Measurements from ENCODE around the gene TCAF1. TPM values are rescaled to one million over a fixed set of nuclear protein-coding genes. Genes with fewer than 3 reads are reported as not detected.
"Not testable (repeated sequence)": the region's sequence is repeated elsewhere in the genome, so short reads cannot be mapped to it uniquely, and the experiment has no call there.

The TCAF1 gene
- total RNA-seq, 2 donors from 2014 or later = 39.5 to 44.9 TPM

- H3K27ac ChIP-seq; H3K9me3 ChIP-seq; H3K9ac ChIP-seq (ENCODE audit: low read depth in 2 of 2, low read length in 2 of 2); H3K27me3 ChIP-seq; H3K36me3 ChIP-seq; DNase-seq; H3K4me3 ChIP-seq; H3K4me1 ChIP-seq; intact Hi-C loops (cut with DNase I): not testable (repeated sequence)
Observed at GRCh38 chr7:143821392-143822277, 80.3 kb downstream of the TCAF1 start.

GRCh38 chr7:143817873-143818272, 84.1 kb downstream of the TCAF1 start:
- intact Hi-C loops (cut with DNase I); H3K36me3 ChIP-seq: not testable (repeated sequence)

GRCh38 chr7:143816471-143817133, 85.4 kb downstream of the TCAF1 start:
- H3K27me3 ChIP-seq; H3K27ac ChIP-seq; H3K4me3 ChIP-seq; intact Hi-C loops (cut with DNase I); H3K36me3 ChIP-seq; H3K4me1 ChIP-seq; H3K9me3 ChIP-seq; H3K9ac ChIP-seq (ENCODE audit: low read depth in 2 of 2, low read length in 2 of 2); DNase-seq: not testable (repeated sequence)

More at GRCh38 chr7:143817873-143818272, 84.1 kb downstream of the TCAF1 start:
- H3K27ac ChIP-seq; H3K4me3 ChIP-seq; DNase-seq; H3K9ac ChIP-seq (ENCODE audit: low read depth in 2 of 2, low read length in 2 of 2); H3K9me3 ChIP-seq; H3K4me1 ChIP-seq; H3K27me3 ChIP-seq: not testable (repeated sequence)

DNA sequence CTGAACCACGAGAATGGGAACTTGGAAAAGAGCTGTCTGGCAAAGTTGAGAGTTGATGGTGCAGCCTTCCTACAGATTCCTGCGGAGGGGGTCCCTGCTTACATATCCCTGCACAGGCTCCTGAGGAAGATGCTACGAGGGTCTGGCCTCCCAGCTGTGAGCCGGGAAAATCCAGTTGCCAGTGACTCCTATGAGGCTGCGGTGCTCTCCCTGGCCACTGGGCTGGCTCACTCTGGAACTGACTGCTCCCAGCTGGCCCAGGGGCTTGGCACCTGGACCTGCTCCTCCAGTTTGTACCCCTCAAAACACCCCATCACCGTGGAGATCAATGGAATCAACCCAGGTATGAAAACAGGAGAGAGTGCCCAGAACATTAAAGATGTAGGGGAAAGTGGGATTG, 91.3 kb downstream of the TCAF1 start:
- not testable (repeated sequence) for H3K9me3 ChIP-seq, H3K4me1 ChIP-seq

GRCh38 chr7:143806664-143807071, 95.3 kb downstream of the TCAF1 start:
- intact Hi-C loops (cut with DNase I); DNase-seq; H3K36me3 ChIP-seq; H3K4me3 ChIP-seq; H3K4me1 ChIP-seq; H3K27ac ChIP-seq; H3K9me3 ChIP-seq; H3K27me3 ChIP-seq; H3K9ac ChIP-seq (ENCODE audit: low read depth in 2 of 2, low read length in 2 of 2): not testable (repeated sequence)

More for the DNA sequence above, 91.3 kb downstream of the TCAF1 start:
- DNase-seq; H3K27me3 ChIP-seq; H3K27ac ChIP-seq; H3K4me3 ChIP-seq; intact Hi-C loops (cut with DNase I); H3K36me3 ChIP-seq; H3K9ac ChIP-seq (ENCODE audit: low read depth in 2 of 2, low read length in 2 of 2): not testable (repeated sequence)

Other genes with a start within 250 kb of the TCAF1 start
- not detected for gene CTAGE6, start 144.5 kb downstream of the TCAF1 start, total RNA-seq
- not detected for gene OR2F2, start 33.1 kb upstream of the TCAF1 start, total RNA-seq
- gene OR2F1, start 52.7 kb upstream of the TCAF1 start, total RNA-seq = not detected
- not detected for gene OR6B1, start 98.1 kb upstream of the TCAF1 start, total RNA-seq
- gene OR2A5, start 146.8 kb upstream of the TCAF1 start, total RNA-seq = not detected
- gene OR2A25, start 167.6 kb upstream of the TCAF1 start, total RNA-seq = not detected
- not detected for gene OR2A12, start 184.1 kb upstream of the TCAF1 start, total RNA-seq
- gene OR2A2, start 207.4 kb upstream of the TCAF1 start, total RNA-seq = not detected
- not detected for gene OR2A14, start 221.0 kb upstream of the TCAF1 start, total RNA-seq